HCT116 (cell line): Measurements from ENCODE around the gene ATG101. TPM values are rescaled to one million over a fixed set of nuclear protein-coding genes. Genes with fewer than 3 reads are reported as not detected.

Experiments used
- ATAC-seq: fragments of 200-7000 bp; cut with Tn5 transposase; 2 replicates; pipeline ENCODE4 v1.9.1; 2020; ENCODE audit warnings: mild to moderate bottlenecking, moderate library complexity
- BruUV-seq: library from RNA; stranded (reverse); fragments of 400-500 nt; replicated peaks from 2 replicates; lab custom pipeline; 2021; lab: Mats Ljungman, UMichigan
- CTCF ChIA-PET: fragments of 300-600 bp; sonication (Branson Sonifier 250); formaldehyde crosslinking; loops from one replicate; lab custom pipeline; 2021; ENCODE audit warnings: antibody characterized with exemption; lab: Charles Lee
- POLR2A ChIA-PET: fragments of 300-600, 350-600 bp; sonication (Branson Sonifier 250); formaldehyde crosslinking; loops from one replicate; lab custom pipeline; 2021; ENCODE audit warnings: antibody characterized with exemption; lab: Charles Lee
- RAD21 ChIA-PET, 2 experiments: fragments of 300-600 bp; sonication (Branson Sonifier 250); formaldehyde crosslinking; loops; one replicate each; lab custom pipeline; 2023; ENCODE audit warnings: low total read pairs in 2 of 2; ENCODE audit not compliant: uncharacterized antibody in 2 of 2, unreplicated experiment in 2 of 2, low non-redundant PET in 1 of 2; lab: Charles Lee
- DNase-seq: peaks from one replicate; pipeline ENCODE4 v3.0.0-alpha.2; 2010; ENCODE audit warnings: low read depth, low spot score
- H2AFZ ChIP-seq: fragments of 200-600 bp; shearing (Covaris generic), sonication (generic); 2 replicates; pipeline ENCODE4 v1.6.1; 2017; ENCODE audit warnings: low read depth, mixed run types, mixed read lengths, antibody characterized with exemption, low read length; ENCODE audit not compliant: poor library complexity, severe bottlenecking
- H3K27ac ChIP-seq: 2 replicates; pipeline ENCODE4 v1.5.1; 2012; ENCODE audit warnings: low read depth, low read length
- H3K27me3 ChIP-seq: fragments of 200-600 bp; sonication (generic); 2 replicates; pipeline ENCODE4 v1.6.1; 2016; ENCODE audit warnings: mixed run types, low read length, mixed read lengths; ENCODE audit not compliant: insufficient read depth
- H3K36me3 ChIP-seq, 2 experiments: fragments of 200-500 bp in 1 of 2; fragments of 200-600 bp in 1 of 2; sonication (Bioruptor generic) in 1 of 2; sonication (generic) in 1 of 2; 2 replicates each; pipeline versions ENCODE4 v1.5.1 to v1.6.1; 2014 to 2016; ENCODE audit warnings: low read length in 2 of 2, inconsistent platforms in 1 of 2, mixed read lengths in 1 of 2, mixed run types in 1 of 2; ENCODE audit not compliant: insufficient read depth in 2 of 2, control insufficient read depth in 1 of 2
- H3K4me1 ChIP-seq, 2 experiments: fragments of 200-600 bp in 1 of 2; sonication (generic) in 1 of 2; 2 replicates each; pipeline versions ENCODE4 v1.5.1 to v1.6.1; 2012 to 2017; ENCODE audit warnings: low read length in 2 of 2, inconsistent platforms in 1 of 2, mild to moderate bottlenecking in 1 of 2, mixed read lengths in 1 of 2, mixed run types in 1 of 2, moderate library complexity in 1 of 2; ENCODE audit not compliant: insufficient read depth in 2 of 2, control insufficient read depth in 1 of 2
- H3K4me2 ChIP-seq: fragments of 200-600 bp; sonication (generic); 2 replicates; pipeline ENCODE4 v1.6.1; 2017; ENCODE audit warnings: mixed run types, low read length, mixed read lengths
- H3K4me3 ChIP-seq, 2 experiments: fragments of 200-600 bp in 1 of 2; sonication (generic) in 1 of 2; replicated peaks in 1 of 2; 2 replicates each; pipeline ENCODE4 v1.5.1; 2011 to 2016; ENCODE audit warnings: low read length in 2 of 2, control low read depth in 1 of 2, low read depth in 1 of 2, mild to moderate bottlenecking in 1 of 2, mixed read lengths in 1 of 2, mixed run types in 1 of 2
- H3K79me2 ChIP-seq: fragments of 200-600 bp; sonication (generic); 2 replicates; pipeline ENCODE4 v1.6.1; 2017; ENCODE audit warnings: mild to moderate bottlenecking, mixed run types, low read length, moderate library complexity, mixed read lengths; ENCODE audit not compliant: insufficient read depth
- H3K9ac ChIP-seq: fragments of 200-600 bp; sonication (generic); 2 replicates; pipeline ENCODE4 v1.6.1; 2016; ENCODE audit warnings: low read length, mixed read lengths
- H3K9me2 ChIP-seq: fragments of 200-600 bp; sonication (generic), shearing (Covaris generic); 2 replicates; pipeline ENCODE4 v1.6.1; 2017; ENCODE audit warnings: mixed run types, mild to moderate bottlenecking, moderate library complexity; ENCODE audit not compliant: insufficient read depth
- H3K9me3 ChIP-seq, 2 experiments: fragments of 200-500 bp in 1 of 2; fragments of 200-600 bp in 1 of 2; sonication (Bioruptor generic) in 1 of 2; sonication (generic) in 1 of 2; 2 replicates each; pipeline ENCODE4 v1.6.1; 2014 to 2017; ENCODE audit warnings: low read length in 2 of 2, mixed read lengths in 2 of 2, inconsistent platforms in 1 of 2, low read depth in 1 of 2, mild to moderate bottlenecking in 1 of 2, mixed run types in 1 of 2, moderate library complexity in 1 of 2; ENCODE audit not compliant: control insufficient read depth in 1 of 2, insufficient read depth in 1 of 2
- H4K20me1 ChIP-seq: fragments of 200-600 bp; sonication (generic), shearing (Covaris generic); 2 replicates; pipeline ENCODE4 v1.6.1; 2017; ENCODE audit warnings: mixed run types, mild to moderate bottlenecking, moderate library complexity; ENCODE audit not compliant: insufficient read depth
- ATF3 ChIP-seq: IDR thresholded peaks from 2 replicates; pipeline ENCODE4 v1.6.1; 2012
- CBX3 ChIP-seq: IDR thresholded peaks from 2 replicates; pipeline ENCODE4 v1.6.1; 2012; ENCODE audit warnings: low read depth
- CEBPB ChIP-seq: IDR thresholded peaks from 2 replicates; pipeline ENCODE4 v1.6.1; 2012; ENCODE audit warnings: low read depth
- CTCF ChIP-seq, 3 experiments: fragments of 200-600 bp in 1 of 3; sonication (generic) in 1 of 3; IDR thresholded peaks in 2 of 3; conservative IDR thresholded peaks in 1 of 3; 2 replicates each; pipeline ENCODE4 v1.5.1; 2012 to 2017; ENCODE audit warnings: low read depth in 2 of 3, low read length in 2 of 3, antibody characterized with exemption in 1 of 3, borderline replicate concordance in 1 of 3, control low read depth in 1 of 3, mild to moderate bottlenecking in 1 of 3, mixed read lengths in 1 of 3, mixed run types in 1 of 3, moderate library complexity in 1 of 3; ENCODE audit not compliant: insufficient read depth in 1 of 3
- ELF1 ChIP-seq: IDR thresholded peaks from 2 replicates; pipeline ENCODE4 v1.6.1; 2012; ENCODE audit warnings: low read depth, borderline replicate concordance
- EZH2 ChIP-seq: fragments of 200-600 bp; sonication (generic); IDR thresholded peaks from 2 replicates; pipeline ENCODE4 v1.6.1; 2017; ENCODE audit warnings: antibody characterized with exemption, mixed run types
- EZH2phosphoT487 ChIP-seq: fragments of 200-600 bp; IDR thresholded peaks from 2 replicates; pipeline ENCODE4 v1.6.1; 2018; ENCODE audit warnings: antibody characterized with exemption, borderline replicate concordance
- FOSL1 ChIP-seq: IDR thresholded peaks from 2 replicates; pipeline ENCODE4 v1.6.1; 2012; ENCODE audit warnings: low read depth
- POLR2A ChIP-seq: IDR thresholded peaks from 2 replicates; pipeline ENCODE4 v1.7.0; 2011; ENCODE audit warnings: borderline replicate concordance; ENCODE audit not compliant: insufficient read depth, insufficient read length; ENCODE audit errors: extremely low read depth
- POLR2AphosphoS5 ChIP-seq: IDR thresholded peaks from 2 replicates; pipeline ENCODE4 v1.6.1; 2011; ENCODE audit warnings: mild to moderate bottlenecking, low read depth, low read length, moderate library complexity
- RAD21 ChIP-seq: IDR thresholded peaks from 2 replicates; pipeline ENCODE4 v1.6.1; 2012; ENCODE audit warnings: low read depth, mild to moderate bottlenecking
- SIN3A ChIP-seq: IDR thresholded peaks from 2 replicates; pipeline ENCODE4 v1.6.1; 2012; ENCODE audit warnings: low read depth
- SP1 ChIP-seq: IDR thresholded peaks from 2 replicates; pipeline ENCODE4 v1.6.1; 2012; ENCODE audit warnings: low read depth
- YY1 ChIP-seq: IDR thresholded peaks from 2 replicates; pipeline ENCODE4 v1.6.1; 2011; ENCODE audit warnings: low read length, low read depth, moderate library complexity, mild to moderate bottlenecking; ENCODE audit not compliant: insufficient replicate concordance; ENCODE audit errors: extremely low read depth
- ZFX ChIP-seq: fragments of 450-650 bp; IDR thresholded peaks from 2 replicates; pipeline ENCODE4 v1.6.1; 2017
- ZNF274 ChIP-seq: fragments of 200-500 bp; sonication (Bioruptor generic); IDR thresholded peaks from 2 replicates; pipeline ENCODE4 v1.6.1; 2014; ENCODE audit warnings: mild to moderate bottlenecking, low read depth, low read length, inconsistent platforms
- intact Hi-C: fragments of 100-400 bp; cut with micrococcal nuclease; formaldehyde crosslinking; loops from 2 replicates; pipeline ENCODE4 v1.10.0; 2022
- total RNA-seq: library from RNA; stranded (reverse); gene quantifications from one replicate; pipeline ENCODE4 v1.2.1, GENCODE V29; 2021; ENCODE audit not compliant: unreplicated experiment

Gene ATG101
- total RNA-seq, 1 experiment from 2014 or later, result 49.2 TPM

GRCh38 chr12:52053536-52054209, 16.1 kb upstream of the ATG101 start:
- intact Hi-C loops, result no loop called here
- no peaks in the 10 kb centered on the region for H3K9me2 ChIP-seq
- ATAC-seq, result no peak
- ChIA-PET POLR2A (no interaction called here), RAD21 (no interaction called here), CTCF (no interaction called here)
- no peak for DNase-seq
- no peaks in the 10 kb centered on the region for H3K27me3 ChIP-seq
- peaks cover 3 to 8% of the 10 kb centered on the region in 2 experiments; a peak in 2 of 4 replicates for H3K36me3 ChIP-seq
- no peak for TF ChIP-seq ATF3
- TF ChIP-seq FOSL1, result no peak
- no peak for TF ChIP-seq RAD21
- no peak for TF ChIP-seq ZNF274
- no peak for TF ChIP-seq ZFX
- no peak for TF ChIP-seq ELF1
- no peak for TF ChIP-seq SIN3A
- no peak for TF ChIP-seq CEBPB
- H3K4me1 ChIP-seq, result peaks cover 22 to 42% of the 10 kb centered on the region in 2 experiments
- no peak overlapping the region for H3K4me3 ChIP-seq
- H3K27ac ChIP-seq, result no peak overlapping the region
- no peaks in the 10 kb centered on the region for H3K9me3 ChIP-seq
- H3K9ac ChIP-seq, result no peak overlapping the region
- peaks cover 31% of the 10 kb centered on the region; the same call in 1 of the 2 replicates for H3K79me2 ChIP-seq
- no peaks in the 10 kb centered on the region for H4K20me1 ChIP-seq
- H2AFZ ChIP-seq, result no peak overlapping the region
- H3K4me2 ChIP-seq, result no peak overlapping the region
- no TSS peak for BruUV-seq

GRCh38 chr12:52054231-52054832, 15.4 kb upstream of the ATG101 start:
- Histone ChIP-seq H3K27ac (no peak overlapping the region), H3K9ac (no peak overlapping the region), H4K20me1 (no peaks in the 10 kb centered on the region), H2AFZ (no peak overlapping the region)
- intact Hi-C loops, result no loop called here
- TF ChIP-seq SP1 (no peak), POLR2A (no peak), YY1 (no peak), ATF3 (no peak), CTCF (IDR thresholded peaks at IDR 0.05 in 2 of 3, conservative IDR thresholded peaks at IDR 0.05 in 1 of 3; ENCODE audit: borderline replicate concordance in 1 of 3, insufficient read depth in 1 of 3, low read depth in 2 of 3, low read length in 2 of 3) (no peak), SIN3A (no peak), FOSL1 (no peak), ELF1 (no peak), EZH2 (no peak), EZH2phosphoT487 (no peak), CBX3 (no peak), POLR2AphosphoS5 (no peak; the same call in 1 of the 2 replicates)
- TF ChIP-seq, all 23 proteins: peak for 0
- Histone ChIP-seq H3K27me3 (no peaks in the 10 kb centered on the region), H3K4me1 (peaks cover 22 to 35% of the 10 kb centered on the region in 2 experiments), H3K4me3 (no peak overlapping the region), H3K4me2 (no peak overlapping the region), H3K9me2 (no peaks in the 10 kb centered on the region), H3K36me3 (peaks cover 3 to 8% of the 10 kb centered on the region in 2 experiments; a peak in 2 of 4 replicates), H3K79me2 (peaks cover 31% of the 10 kb centered on the region; the same call in 1 of the 2 replicates), H3K9me3 (no peaks in the 10 kb centered on the region)
- ATAC-seq (no peak), DNase-seq (no peak)
- ChIA-PET POLR2A (no interaction called here), RAD21 (no interaction called here), CTCF (interaction anchor here (1.3 kb wide), 1 partner anchor 29 kb away, joined by 4 read pairs; no protein-coding TSS in a partner anchor)
- no TSS peak for BruUV-seq
